Activated CD4-positive, alpha-beta T cell treated with anti-CD3 and anti-CD28 coated beads, Interleukin-2, amount 50 U/mL, for 24 hours (primary cell): ENCODE data around the gene PSD2.

Experiments
- DNase-seq, 2 donors: peaks; one replicate each; pipeline ENCODE4 v3.0.0-alpha.2; 2020; ENCODE audit warnings: low read depth in 1 of 2, low spot score in 1 of 2

Gene PSD2

DNA sequence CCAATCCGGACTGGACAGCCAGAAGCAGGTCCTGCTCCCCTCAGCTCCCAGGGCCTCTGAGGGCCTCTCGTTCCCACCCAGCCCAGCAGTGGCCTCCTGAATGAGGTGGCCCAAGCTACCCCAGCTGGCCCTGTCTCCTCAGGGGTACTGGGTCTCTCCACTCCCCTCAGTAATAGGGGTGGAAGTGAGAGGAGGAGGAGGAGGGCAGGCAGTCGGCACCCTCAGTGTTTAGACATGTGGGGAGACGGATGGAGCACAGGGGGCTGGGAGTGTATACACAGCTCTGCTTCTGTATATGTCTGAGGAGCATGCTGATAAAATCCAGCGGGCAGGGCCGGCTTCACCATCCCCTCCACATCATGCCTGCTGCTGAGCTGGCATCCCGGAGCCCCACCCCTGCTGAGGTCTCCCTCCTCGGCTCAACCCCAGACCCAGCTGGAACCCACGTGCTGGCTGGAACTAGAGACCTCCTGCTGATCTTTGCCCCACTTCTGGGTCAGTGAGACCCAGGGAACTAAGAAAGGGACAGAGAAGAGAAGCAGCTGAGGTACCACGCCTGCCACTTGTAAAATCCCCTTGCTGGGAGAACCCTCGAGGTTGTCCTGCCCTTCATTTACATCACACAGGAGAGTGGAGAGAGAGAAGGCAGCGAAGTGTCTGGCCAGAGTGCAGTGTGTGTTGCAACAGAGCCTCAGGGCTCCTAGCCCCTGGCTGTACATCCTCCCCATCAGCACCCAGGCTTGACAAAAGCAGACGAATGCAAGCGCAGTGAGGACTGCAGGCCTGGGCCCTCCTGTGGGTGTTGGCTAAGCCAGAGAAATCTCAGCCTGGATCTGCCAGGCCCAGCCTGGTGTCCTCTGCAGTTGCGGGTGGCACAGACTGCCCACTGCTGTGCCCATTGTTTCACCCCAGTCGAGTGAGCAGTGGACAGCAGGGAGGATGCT is 77.5 kb downstream of the PSD2 start:
- no peak for DNase-seq

DNA sequence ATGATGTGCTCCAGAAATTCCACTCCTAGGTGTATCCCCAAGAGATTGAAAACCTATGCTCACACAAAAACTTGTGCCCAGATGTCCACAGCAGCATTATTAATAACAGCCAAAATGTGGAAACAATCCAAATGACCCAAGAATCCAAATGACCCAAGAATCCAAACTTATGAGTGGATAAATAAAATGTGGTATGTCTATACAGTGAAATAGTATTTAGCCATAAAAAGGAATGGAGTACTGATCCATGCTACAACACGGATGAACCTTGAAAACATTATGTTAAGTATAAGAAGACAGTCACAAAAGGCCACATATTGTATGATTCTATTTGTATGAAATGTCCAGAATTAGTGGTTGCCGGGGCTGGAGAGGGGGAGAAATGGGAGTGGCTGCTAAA is 80.3 kb downstream of the PSD2 start:
- DNase-seq: no peak

DNA sequence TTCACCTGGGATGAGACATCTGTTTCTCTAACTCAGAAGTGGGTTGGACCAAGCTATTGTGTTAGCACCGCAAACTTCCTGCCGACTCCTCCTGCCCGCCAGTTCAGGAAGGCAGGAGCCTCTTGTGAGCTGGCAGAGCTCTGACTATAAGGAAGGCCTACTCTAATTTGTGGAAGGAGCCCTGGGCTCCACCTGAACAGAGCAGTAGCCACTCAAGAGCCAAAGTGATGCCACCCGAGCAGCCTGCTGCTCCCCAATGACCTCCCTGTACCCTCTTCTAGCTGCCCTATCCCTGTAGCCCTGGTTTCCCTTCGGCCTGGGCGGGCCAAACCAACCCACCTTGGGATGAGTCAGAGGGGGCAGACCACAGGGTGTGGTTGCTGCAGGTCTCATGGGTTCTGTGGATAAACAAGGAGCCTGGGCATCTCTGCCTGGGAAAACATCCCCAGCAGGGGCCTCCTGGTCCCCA is 81.6 kb downstream of the PSD2 start:
- DNase-seq: no peak

DNA sequence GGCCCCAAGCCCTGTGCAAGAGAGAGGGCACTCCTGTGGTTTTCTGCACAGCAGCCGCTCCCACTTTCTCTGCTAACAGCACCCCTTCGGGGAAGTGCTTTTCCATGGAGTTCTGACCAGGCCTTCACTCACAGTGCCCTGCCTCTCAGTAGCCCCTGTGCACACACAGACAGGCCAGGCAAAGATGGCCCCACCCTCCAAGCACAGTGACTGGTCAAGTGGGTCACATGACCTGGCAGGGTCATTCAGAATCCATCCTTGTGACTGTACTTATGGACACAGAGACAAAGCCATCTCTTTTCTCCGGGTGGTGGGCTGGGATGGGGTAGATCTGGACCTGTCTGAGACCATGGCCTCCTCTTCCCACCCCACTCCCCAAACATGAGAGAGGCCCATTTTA is 82.5 kb downstream of the PSD2 start:
- no peak for DNase-seq

DNA sequence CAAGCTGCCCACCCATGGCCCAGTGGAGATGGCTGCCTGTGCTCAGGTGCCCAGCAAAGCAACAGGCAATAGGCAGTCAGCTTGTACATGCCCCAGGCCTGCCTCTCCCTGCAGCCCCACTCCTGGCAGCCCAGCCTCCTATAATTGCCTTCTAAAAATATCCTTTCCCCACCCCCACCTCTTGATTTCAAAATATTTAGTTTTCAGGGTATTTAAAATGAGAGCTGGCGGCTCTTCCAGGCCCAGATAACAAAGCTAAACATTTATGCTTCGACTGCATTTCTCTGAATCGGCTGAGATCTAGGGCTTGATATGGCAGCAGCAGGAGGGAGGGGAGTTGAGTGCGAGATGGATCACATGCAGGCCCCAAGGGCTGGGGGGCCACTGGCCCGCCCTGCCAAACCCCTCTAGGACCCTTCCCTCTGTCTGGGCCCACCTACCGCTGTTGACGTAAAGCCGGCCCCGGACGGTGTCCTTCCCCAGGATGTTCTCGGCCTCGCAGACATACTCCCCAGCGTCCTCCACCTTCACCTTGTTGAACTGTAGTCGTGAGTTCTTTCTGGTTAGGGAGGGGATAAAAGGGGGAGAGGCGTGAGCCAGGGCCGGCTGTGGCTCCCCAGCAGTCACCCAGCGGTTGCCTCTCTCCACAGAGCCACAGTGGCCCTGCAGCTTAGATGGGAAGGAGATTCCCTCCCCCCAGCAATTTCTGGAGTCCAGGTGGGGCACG is 85.0 kb downstream of the PSD2 start:
- DNase-seq: no peak

DNA sequence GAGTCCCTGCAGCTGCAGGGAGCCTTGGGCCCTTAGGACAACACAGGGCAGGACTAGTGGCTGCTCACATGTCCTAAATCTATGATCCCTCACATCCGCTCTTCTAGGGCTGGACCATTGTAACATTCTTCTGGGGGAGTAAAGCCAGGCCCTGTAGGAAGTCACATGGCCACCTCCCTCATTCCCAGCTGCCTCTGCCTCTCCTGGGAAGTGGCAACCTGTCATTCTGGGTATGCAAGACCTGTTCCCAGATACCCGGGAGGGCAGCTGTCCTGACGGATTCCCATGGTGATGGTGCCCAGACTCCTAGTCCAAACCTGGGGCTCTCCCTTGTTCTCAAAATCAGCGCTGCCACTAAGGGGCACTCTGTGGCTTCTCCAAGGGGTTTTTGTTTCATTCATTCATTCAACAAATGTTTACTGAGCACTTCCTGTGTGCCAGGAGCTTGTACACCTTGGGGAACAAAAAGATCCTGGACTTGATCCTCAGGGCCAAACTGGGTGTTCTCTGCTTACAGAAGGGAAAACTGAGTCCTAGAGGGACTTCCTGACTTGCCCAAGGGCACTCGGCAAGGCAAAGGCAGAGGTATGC is 85.6 kb downstream of the PSD2 start:
- DNase-seq: no peak

DNA sequence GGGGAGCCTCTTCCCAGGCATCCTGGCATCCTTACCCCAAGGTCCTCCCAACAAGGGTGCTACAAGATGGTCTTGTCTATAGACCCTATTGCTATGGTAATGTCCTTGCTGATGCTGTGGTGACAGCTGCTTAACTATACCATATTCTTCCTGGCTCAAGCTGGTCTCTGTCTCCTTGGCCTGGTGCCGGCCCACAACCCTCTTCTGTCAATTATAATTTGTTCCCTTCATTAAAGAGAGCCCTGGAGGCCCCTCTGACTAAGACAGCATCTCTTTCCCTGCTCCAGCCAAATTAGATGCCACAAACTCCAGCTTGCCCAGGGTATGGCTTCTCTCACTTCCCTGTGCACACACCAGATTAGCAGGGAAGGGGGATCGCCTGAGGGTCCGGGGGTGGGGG is 86.7 kb downstream of the PSD2 start:
- no peak for DNase-seq

DNA sequence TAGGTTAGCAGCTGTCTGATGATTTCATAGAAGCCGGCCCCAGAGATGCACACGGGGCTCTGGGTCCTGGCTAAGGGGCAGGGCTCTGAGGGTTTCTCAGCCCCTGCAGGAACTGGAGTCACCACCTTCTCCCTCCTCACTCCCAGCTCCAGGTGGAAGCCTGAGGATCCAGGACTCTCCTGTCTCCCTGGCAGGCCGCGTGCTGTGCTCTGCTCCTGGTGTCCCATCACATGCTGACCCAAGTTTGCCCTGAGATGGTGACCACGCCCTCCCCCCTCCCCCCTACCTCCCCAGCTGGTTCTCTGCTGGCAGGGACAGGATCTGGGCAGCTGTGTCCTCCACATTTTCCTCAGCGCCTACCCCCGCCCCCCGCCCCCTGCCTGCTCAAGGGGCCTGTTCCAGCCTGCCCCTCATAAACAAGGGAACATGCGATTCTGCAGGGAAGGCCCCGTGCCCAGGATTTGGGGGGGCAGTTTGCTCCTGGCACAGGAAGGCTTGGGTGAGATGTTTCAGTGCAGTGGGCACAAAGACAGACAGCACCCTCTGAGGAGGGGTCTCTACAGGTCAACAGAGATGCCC is 87.4 kb downstream of the PSD2 start:
- no peak for DNase-seq

DNA sequence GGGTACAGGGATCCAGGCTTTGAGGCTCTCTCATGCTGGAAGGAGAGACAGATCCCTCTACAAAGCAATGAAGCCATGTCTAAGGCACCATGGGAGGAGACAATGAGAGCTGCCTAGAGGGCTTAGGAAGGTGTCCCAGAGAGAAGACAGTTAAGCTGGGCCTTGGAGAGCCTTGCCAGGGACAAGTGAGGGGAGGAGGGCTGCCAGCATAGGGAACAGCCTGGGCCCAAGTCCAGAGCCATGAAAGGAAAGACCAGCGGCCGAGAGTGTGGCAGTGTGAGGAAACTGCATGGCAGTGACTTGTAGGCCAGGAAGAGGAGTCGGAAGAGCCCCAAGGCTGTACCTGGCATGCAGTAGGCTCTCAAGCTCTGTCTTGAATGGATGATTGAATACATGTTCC is 88.5 kb downstream of the PSD2 start:
- no peak for DNase-seq

DNA sequence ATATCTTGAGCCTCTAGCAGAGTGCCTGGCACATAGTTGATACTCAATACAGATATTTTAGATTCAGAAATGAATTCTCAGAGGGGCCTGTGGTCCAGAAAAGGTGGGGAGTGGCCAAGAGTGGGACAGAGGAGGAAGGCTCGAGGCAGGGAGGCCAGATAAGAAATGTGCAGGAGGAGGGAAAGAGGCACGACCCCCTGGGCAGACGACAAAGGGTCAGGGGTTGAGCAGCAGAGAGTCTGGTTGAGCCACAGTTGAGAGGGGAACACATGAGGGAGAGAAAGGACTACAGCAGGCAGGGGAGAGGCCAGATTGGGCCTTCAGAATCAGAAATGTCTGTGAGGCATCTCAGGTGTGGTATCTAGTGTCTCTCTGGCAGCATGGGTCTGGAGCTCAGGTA is 89.1 kb downstream of the PSD2 start:
- no peak for DNase-seq

DNA sequence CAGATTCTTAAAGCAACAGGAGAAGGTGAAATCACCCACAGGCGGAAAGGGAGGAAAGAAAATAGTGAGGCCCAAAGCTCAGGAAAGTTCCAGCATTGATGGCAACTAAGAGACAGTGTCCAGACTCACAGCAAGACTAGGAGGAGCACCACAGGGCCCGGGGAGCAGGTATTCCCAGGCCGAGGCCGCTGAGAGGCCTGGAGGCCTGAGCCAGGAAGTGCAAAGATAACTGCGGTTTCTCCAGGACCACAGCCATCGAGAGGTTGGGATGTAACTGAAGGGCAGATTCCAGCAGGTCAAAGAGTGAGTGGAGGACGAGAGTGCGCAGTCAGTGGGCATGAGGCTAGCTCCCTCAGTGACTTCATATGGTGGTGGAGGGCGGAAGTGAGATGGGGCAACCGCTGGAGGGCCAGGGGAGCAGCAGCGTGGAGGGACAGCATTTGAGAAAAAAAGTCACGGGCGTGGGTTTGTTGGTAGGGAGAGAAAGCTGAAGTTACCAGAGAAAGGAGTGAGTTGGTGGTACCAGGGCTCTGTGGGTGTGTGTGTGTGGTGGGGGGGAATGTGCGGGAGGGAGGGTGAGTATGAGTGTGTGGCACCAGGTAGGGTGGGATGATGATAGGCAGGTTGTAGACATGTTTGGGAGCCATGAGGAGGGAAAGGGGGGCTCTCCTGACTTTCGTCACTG is 89.7 kb downstream of the PSD2 start:
- no peak for DNase-seq

DNA sequence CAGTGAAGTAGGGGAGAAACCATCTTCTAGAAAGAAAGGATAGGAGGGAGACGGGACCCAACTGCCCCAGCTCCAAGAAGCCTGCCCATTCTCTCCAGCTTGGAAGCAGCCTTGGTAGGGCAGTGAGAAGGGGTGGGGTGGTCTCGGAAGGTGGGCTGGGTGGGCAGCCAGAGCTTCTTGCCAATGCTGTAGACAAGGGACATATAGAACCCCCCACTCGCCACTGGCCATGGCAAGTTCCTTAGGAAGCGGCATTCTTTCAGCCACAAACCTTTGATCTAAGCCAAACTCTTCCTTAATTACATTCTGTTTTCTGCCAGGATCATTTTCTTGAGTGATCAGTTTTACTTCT is 90.2 kb downstream of the PSD2 start:
- DNase-seq: no peak

DNA sequence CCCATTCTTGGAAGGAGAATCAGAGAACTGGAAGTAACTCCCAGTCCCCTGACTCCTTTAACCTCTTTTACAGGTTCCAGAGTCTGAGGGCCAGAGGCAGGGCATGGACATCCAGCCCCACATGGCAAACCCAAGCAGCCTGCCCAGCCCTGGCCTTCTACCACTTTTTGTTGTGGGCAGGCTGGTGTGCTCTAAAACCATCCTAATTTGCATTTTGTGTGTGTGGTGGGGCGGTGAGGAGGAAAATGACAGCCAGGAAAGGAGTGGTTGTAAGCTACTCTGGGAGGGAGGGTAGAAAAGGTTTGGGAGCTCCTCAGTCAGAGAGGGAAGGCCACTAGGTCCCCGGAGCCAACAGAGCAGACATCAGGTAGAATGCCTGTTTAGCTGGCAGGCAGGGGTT is 90.6 kb downstream of the PSD2 start:
- no peak for DNase-seq

DNA sequence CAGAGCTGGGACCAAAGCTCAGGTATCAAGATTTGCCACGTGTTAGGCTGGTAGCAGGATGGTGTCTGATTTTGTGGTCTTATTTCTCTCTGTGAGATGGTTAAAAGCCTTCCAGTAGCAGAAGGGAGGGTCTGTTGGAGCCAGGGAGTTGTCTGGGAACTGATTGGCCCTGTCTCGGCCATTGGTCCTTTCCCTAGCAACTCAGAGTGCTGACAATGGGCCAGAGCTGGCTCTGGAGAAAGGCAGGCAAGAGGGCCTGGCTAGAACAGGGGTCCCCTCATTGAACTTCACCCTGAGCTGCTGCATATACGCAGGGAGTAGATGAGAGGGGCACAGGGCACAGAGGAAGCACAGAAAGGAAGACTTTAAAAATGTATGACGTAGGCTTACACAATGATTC is 92.8 kb downstream of the PSD2 start:
- DNase-seq: no peak

DNA sequence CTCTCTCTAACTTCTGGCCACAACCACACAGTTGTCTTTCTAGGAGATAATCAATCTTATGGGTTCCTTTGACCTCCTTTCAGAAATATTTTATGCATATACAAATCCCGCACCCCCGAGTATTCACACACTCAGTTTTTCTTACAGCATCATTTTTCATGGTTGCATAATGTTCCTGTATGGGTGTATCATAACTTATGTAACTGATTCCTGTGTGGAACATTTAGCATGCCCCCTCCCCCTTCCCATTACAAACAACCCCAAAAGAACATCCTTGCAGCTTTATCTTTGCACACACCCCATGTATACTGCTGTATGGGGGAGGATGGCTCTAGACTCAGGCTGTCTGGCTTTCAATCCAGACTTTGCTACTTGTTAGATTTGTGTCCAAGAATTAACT is 93.8 kb downstream of the PSD2 start:
- no peak for DNase-seq

DNA sequence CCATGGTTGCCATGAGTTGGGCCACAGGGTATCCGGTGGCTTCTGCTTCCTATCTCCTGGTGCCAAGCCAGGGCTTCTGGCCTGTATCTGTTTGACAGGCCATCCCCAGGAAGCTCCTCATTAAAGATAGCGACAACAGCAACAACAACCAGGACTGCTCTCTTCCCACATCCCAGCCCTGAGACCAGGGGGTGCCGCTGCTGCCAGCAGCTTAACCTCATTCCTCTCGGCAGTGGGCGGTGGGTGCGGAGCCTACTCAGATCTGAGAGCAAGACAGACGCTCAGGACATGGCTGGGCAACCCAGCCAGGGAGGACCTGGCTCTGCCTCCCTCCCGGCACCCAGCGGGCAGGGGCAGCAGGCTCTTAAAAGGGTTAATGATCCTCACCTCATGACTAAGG is 98.3 kb downstream of the PSD2 start:
- DNase-seq: no peak
